ENCODE results near the gene TOR1B.

The TOR1B gene

DNA sequence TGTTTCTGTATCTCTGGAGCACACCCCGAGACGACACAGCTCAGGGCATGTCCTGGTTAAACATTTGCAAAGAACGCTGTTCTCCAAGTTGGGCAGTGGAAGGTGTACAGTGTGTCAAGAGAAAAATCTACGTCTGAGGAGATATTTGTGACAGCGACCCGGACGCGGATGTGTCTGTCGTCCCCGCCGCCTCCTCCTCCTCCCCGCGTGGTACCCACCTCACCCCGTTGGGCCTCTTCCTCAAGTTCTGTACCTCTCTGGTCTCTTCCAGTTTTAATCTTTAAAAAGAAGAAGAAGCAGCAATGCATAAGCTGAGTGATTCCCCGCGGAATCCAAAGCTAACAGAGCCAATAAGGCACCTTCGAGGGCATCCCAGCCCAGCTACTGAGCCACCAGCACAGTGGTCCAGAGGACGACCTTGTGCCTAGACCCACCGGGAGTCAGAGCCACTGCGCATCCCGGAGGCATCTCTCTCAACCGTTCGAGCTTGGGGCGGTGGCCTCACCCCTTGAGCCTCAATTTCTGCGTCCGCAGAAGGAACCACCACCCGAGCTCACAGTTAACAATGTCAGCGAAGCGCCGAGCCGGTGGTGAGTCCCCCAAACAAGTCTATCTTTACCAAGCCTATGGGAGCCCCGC, 31.6 kb downstream of the TOR1B start:
- ATAC-seq (ENCODE audit: low read depth) = peak; percentile 22
- TF ChIP-seq, protein P1, sequence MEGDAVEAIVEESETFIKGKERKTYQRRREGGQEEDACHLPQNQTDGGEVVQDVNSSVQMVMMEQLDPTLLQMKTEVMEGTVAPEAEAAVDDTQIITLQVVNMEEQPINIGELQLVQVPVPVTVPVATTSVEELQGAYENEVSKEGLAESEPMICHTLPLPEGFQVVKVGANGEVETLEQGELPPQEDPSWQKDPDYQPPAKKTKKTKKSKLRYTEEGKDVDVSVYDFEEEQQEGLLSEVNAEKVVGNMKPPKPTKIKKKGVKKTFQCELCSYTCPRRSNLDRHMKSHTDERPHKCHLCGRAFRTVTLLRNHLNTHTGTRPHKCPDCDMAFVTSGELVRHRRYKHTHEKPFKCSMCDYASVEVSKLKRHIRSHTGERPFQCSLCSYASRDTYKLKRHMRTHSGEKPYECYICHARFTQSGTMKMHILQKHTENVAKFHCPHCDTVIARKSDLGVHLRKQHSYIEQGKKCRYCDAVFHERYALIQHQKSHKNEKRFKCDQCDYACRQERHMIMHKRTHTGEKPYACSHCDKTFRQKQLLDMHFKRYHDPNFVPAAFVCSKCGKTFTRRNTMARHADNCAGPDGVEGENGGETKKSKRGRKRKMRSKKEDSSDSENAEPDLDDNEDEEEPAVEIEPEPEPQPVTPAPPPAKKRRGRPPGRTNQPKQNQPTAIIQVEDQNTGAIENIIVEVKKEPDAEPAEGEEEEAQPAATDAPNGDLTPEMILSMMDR (IDR thresholded peaks at IDR 0.05; ENCODE audit: poor library complexity, severe bottlenecking) = no peak
- Histone ChIP-seq H3K4me3 (ENCODE audit: severe bottlenecking) (peak overlapping the region; percentile 72), H3K4me1 (ENCODE audit: insufficient read depth, poor library complexity, severe bottlenecking) (peaks cover 14% of the 10 kb centered on the region), H3K36me3 (ENCODE audit: low read depth) (peaks cover 32% of the 10 kb centered on the region), H3K9me3 (ENCODE audit: severe bottlenecking) (no peaks in the 10 kb centered on the region), H3K27ac (ENCODE audit: poor library complexity, severe bottlenecking) (peak overlapping the region; percentile 14), H3K27me3 (ENCODE audit: insufficient read depth, poor library complexity, severe bottlenecking) (no peaks in the 10 kb centered on the region)
- DNase-seq (ENCODE audit: low spot score) = no peak

DNA sequence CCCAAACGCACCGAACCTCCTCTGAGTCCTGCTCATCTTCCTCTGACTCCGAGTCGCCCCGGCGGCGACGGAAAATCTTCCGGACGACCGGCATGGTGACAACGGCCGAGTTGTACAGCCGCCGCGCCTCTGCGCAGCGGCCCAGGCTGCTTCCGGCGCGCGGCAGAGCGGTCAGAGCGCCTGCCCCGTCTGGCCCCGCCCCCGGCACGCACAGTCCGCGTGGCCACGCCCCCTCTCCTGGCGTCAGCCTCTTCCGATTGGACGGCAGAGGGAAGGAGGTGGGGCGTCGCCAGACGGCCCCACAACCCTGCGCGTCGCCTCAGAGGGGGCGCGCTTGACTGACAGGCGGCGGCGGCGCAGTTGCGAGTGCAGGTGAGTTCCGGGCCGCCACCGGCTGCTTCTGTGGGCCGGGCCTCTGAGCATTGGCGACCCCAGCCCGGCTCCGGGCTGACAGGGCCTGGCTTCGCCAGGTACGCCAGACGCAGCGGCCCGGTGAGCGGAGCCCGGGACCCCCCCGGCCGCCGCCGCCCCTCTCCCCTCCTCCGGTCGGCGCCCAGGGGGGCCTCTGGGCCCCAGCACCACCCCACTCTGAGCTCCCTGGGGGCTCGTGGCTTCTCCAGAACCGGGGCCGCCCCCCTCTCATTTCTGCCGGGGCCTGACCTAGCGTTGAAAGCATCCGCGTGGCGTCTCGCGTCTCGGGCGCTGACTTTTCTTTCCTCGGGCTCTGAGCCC, 32.3 kb downstream of the TOR1B start, which contains the start of the genes C9orf78 and USP20:
Gene C9orf78, minus strand, starts transcription at position 148 of the 732 bp plus-strand sequence. Its CDS starts 54 bp downstream, at position 94.
Gene USP20, plus strand, starts transcription at position 331 of the 732 bp plus-strand sequence. CDS start 17,098 bp downstream, outside the sequence.
- Histone ChIP-seq H3K36me3 (ENCODE audit: low read depth) (peaks cover 30% of the 10 kb centered on the region), H3K27me3 (ENCODE audit: insufficient read depth, poor library complexity, severe bottlenecking) (no peaks in the 10 kb centered on the region), H3K4me1 (ENCODE audit: insufficient read depth, poor library complexity, severe bottlenecking) (peaks cover 14% of the 10 kb centered on the region), H3K9me3 (ENCODE audit: severe bottlenecking) (no peaks in the 10 kb centered on the region), H3K4me3 (ENCODE audit: severe bottlenecking) (peak within 1 kb of the TSS; percentile 72), H3K27ac (ENCODE audit: poor library complexity, severe bottlenecking) (peak within 1 kb of the TSS; percentile 14)
- TF ChIP-seq, protein P1 (IDR thresholded peaks at IDR 0.05; ENCODE audit: poor library complexity, severe bottlenecking) = peak; percentile 18
- peak; percentile 94 for DNase-seq (ENCODE audit: low spot score)
- peak; percentile 87 for ATAC-seq (ENCODE audit: low read depth)

DNA sequence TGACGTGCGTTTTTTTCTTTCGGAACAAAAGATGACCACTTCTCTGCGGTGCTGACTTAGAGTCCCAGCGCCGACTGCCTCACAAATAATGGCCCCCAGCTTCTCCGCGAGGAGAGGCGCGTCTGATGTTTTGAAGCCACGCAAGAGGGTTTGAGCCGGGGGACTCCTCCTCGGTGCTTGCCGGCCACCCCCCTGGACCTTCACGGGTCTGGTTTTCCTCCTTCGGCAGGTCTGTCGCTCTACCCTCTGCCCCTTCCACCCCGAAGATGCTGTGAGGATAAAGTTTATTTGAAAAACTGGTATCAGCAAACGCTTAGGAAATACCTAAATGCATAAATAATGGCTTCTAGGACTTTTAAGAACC, 32.9 kb downstream of the TOR1B start:
- no peak for ATAC-seq (ENCODE audit: low read depth)
- H3K4me3 ChIP-seq (ENCODE audit: severe bottlenecking) = peak overlapping the region; percentile 72
- TF ChIP-seq, protein P1 (IDR thresholded peaks at IDR 0.05; ENCODE audit: poor library complexity, severe bottlenecking) = no peak
- peaks cover 14% of the 10 kb centered on the region for H3K4me1 ChIP-seq (ENCODE audit: insufficient read depth, poor library complexity, severe bottlenecking)
- no peak overlapping the region for H3K27ac ChIP-seq (ENCODE audit: poor library complexity, severe bottlenecking)
- peaks cover 25% of the 10 kb centered on the region for H3K36me3 ChIP-seq (ENCODE audit: low read depth)
- DNase-seq (ENCODE audit: low spot score) = no peak
- H3K27me3 ChIP-seq (ENCODE audit: insufficient read depth, poor library complexity, severe bottlenecking) = no peaks in the 10 kb centered on the region
- H3K9me3 ChIP-seq (ENCODE audit: severe bottlenecking) = no peaks in the 10 kb centered on the region

DNA sequence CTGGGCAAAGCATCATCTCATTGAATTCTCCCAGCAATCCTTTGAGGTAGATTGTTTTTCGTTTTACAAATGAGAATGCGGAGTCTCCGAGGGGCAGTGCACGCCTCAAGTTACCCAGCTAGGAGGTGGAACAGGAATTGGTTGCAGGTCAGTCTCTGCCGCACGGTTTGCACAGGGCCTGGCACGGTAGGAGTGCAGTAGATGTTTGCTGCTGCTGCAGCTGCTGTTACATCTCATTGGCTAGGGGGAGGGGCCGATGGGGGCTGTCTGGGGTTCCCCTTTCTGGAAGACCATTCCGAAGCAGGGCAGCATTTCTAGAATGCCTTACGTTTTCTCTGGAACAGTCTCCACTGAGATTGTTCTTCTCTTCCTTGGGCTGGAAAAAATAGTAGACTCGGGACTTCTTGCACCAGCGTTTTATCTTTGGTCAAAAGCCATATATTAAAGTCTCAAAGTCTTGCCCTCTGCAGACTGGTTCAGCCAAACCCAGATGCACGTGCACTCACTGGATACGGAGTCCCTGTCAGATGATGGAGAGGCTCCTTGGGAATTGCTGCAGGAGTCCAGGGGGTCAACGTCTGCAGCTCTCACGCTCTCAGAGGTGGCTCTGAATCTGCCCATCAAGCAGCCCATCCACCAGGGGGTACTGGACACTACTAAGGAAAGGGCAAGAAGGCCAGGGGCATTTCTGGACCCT, 33.5 kb downstream of the TOR1B start:
- Histone ChIP-seq H3K9me3 (ENCODE audit: severe bottlenecking) (no peaks in the 10 kb centered on the region), H3K27me3 (ENCODE audit: insufficient read depth, poor library complexity, severe bottlenecking) (no peaks in the 10 kb centered on the region), H3K4me3 (ENCODE audit: severe bottlenecking) (peak overlapping the region; percentile 72), H3K36me3 (ENCODE audit: low read depth) (peaks cover 19% of the 10 kb centered on the region), H3K4me1 (ENCODE audit: insufficient read depth, poor library complexity, severe bottlenecking) (peaks cover 14% of the 10 kb centered on the region), H3K27ac (ENCODE audit: poor library complexity, severe bottlenecking) (no peak overlapping the region)
- ATAC-seq (ENCODE audit: low read depth) (no peak), DNase-seq (ENCODE audit: low spot score) (no peak)
- TF ChIP-seq, protein P1 (IDR thresholded peaks at IDR 0.05; ENCODE audit: poor library complexity, severe bottlenecking) = no peak
